ENCODE data around the gene BORCS5. TPM values are rescaled to one million over a fixed set of nuclear protein-coding genes. Genes with fewer than 3 reads are reported as not detected.

Gene BORCS5
- total and polyA plus RNA-seq, 2 of the 4 experiments (the other 2 are of a cell fraction) = 14.4 to 18.3 TPM

DNA sequence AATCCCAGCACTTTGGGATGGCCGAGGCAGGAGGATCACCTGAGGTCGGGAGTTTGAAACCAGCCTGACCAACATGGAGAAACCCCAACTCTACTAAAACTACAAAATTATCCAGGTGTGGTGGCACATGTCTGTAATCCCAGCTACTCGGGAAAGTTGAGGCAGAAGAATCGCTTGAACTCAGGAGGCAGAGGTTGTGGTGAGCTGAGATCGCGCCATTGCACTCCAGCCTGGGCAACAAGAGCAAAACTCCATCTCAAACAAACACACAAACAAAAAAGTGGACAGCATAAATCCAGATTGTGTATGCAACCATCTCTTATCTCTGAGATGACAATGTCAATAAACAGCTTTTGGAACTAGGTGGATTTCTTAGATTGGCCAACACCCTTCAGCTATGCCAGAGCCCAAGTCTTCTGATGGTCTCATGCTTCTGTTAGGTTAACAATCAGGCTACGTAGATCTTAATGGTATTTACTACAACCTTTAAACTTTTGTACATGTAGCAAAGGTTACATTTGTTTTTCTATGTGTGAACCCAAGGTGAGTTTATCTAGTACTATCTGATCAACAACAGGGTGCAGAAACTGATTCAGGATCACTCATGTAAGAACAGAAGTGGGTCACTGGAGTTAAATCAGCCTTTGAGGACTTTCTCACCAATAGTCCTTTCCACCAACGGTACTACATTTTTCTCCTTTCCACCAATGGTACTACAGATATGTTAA lies 132.1 kb downstream of the BORCS5 start:
- no peak overlapping the region for H3K4me2 ChIP-seq (ENCODE audit: low read depth, low read length)
- H3K14ac ChIP-seq (replicated peaks; ENCODE audit: low read depth, low read length) = no peak overlapping the region
- WGBS, 2 experiments (ENCODE audit: extremely low coverage in 2 of 2, insufficient read length in 1 of 2) = no CpG with 5 or more reads among the region's 8 CpGs
- H2BK20ac ChIP-seq (ENCODE audit: low read depth, low read length) = no peak overlapping the region
- H2BK5ac ChIP-seq (ENCODE audit: low read depth, low read length, poor library complexity, severe bottlenecking) = no peak overlapping the region
- peaks cover 4% of the 10 kb centered on the region; the same call in 1 of the 2 replicates for H3K4me1 ChIP-seq (ENCODE audit: control insufficient read depth, insufficient read depth, low read length)
- no peak overlapping the region for H2AFZ ChIP-seq (replicated peaks; ENCODE audit: low read length, poor library complexity)
- in situ Hi-C loops (cut with MboI; ENCODE audit: low sequenced_read_pairs) (no loop called here), intact Hi-C loops (cut with micrococcal nuclease) (no loop called here), dilution Hi-C loops (cut with HindIII; ENCODE audit: low sequenced_read_pairs, unreplicated experiment) (no loop called here)
- no peak overlapping the region for H3K18ac ChIP-seq (ENCODE audit: low read depth, low read length)
- no peaks in the 10 kb centered on the region for H3K9me3 ChIP-seq (ENCODE audit: control insufficient read depth, insufficient read depth, low read length)
- ChIA-PET CTCF (no interaction called here), POLR2A (ENCODE audit: unreplicated experiment) (no interaction called here)
- no peak for DNase-seq
- no peak overlapping the region for H2BK120ac ChIP-seq (ENCODE audit: low read depth, low read length)
- H3K23ac ChIP-seq (ENCODE audit: low read depth, low read length) = no peak overlapping the region
- TF ChIP-seq NFE2L2 (IDR thresholded peaks at IDR 0.05; ENCODE audit: low read depth, low read length) (no peak), CEBPB (IDR thresholded peaks at IDR 0.05; ENCODE audit: low read depth, low read length) (no peak), FOS (IDR thresholded peaks at IDR 0.05; ENCODE audit: low read depth, low read length) (no peak)
- H3K9me1 ChIP-seq (ENCODE audit: insufficient read depth, low read length) = 0 out of 2 replicates have a peak, but pooled peaks cover 2% of the 10 kb centered on the region
- no peak overlapping the region for H3K56ac ChIP-seq (ENCODE audit: extremely low read depth, insufficient read depth, low read length)
- H3K4ac ChIP-seq (ENCODE audit: low read depth, low read length) = no peak overlapping the region
- no peak overlapping the region for H3K9ac ChIP-seq (ENCODE audit: low read depth, low read length)
- no peak for ATAC-seq (ENCODE audit: low read depth)
- no peak overlapping the region for H4K8ac ChIP-seq (ENCODE audit: low read depth in 2 of 2, low read length in 2 of 2)
- no peak overlapping the region for H4K91ac ChIP-seq (ENCODE audit: insufficient read depth, low read depth, low read length)
- H3K36me3 ChIP-seq (ENCODE audit: control insufficient read depth, insufficient read depth, low read length) = peaks cover 7% of the 10 kb centered on the region
- BruUV-seq (replicated peaks) = no TSS peak
- no peak overlapping the region for H2BK15ac ChIP-seq (ENCODE audit: low read depth, low read length)
- H2AK9ac ChIP-seq (replicated peaks; ENCODE audit: low read depth, low read length, poor library complexity) = no peak overlapping the region
- H3K27me3 ChIP-seq (ENCODE audit: control insufficient read depth, insufficient read depth, low read length) = no peaks in the 10 kb centered on the region
- H3K4me3 ChIP-seq (ENCODE audit: insufficient read depth, low read depth, low read length) = no peak overlapping the region
- no peak overlapping the region for H3K27ac ChIP-seq (ENCODE audit: insufficient read depth, low read length)
- no peak overlapping the region for H4K5ac ChIP-seq (ENCODE audit: low read depth, low read length)
- peaks cover 6 to 18% of the 10 kb centered on the region in 2 experiments; a peak in 2 of 4 replicates for H3K79me1 ChIP-seq (ENCODE audit: low read depth in 1 of 2, low read length in 2 of 2)
- H4K20me1 ChIP-seq (ENCODE audit: insufficient read depth, low read length) = no peaks in the 10 kb centered on the region
- H2AK5ac ChIP-seq (ENCODE audit: low read depth, low read length) = no peak overlapping the region

Data from IMR-90 (cell line).